Measurements from ENCODE around the gene UBXN2A. TPM values are rescaled to one million over a fixed set of nuclear protein-coding genes. Genes with fewer than 3 reads are reported as not detected.
A peak's percentile ranks its signal among the peaks of the same experiment; 100 is the strongest.

The UBXN2A gene
- total RNA-seq, 1 experiment from 2014 or later, result 19.7 TPM

- H3K4me2 ChIP-seq (ENCODE audit: insufficient read depth, insufficient read length, low read length), result no peak overlapping the region
- no peaks in the 10 kb centered on the region for H3K79me1 ChIP-seq (ENCODE audit: insufficient read depth, low read depth, low read length, poor library complexity, severe bottlenecking)
- no peak overlapping the region for H2AFZ ChIP-seq (ENCODE audit: low read length)
- Mint-ChIP-seq H3K27me3 (ENCODE audit: low read depth) (no peaks in the 10 kb centered on the region), H3K4me1 (peaks cover 25 to 28% of the 10 kb centered on the region in 2 experiments), H3K9me3 (no peaks in the 10 kb centered on the region), H3K27ac (peak overlapping the region in 2 of 3 experiments; percentile 3 to 20; a peak in 1 of 7 replicates), H3K36me3 (ENCODE audit: insufficient read depth in 1 of 3, low read depth in 3 of 3) (peaks cover 2 to 10% (median 8%) of the 10 kb centered on the region in 3 experiments; a peak in 6 of 7 replicates), H3K4me3 (no peak overlapping the region)
- no peaks in the 10 kb centered on the region for H3K23me2 ChIP-seq (ENCODE audit: insufficient read length, low read depth, low read length, poor library complexity, severe bottlenecking)
- no peak overlapping the region for H2BK15ac ChIP-seq (ENCODE audit: low read depth, low read length)
- H2BK20ac ChIP-seq (ENCODE audit: low read depth, low read length, poor library complexity, severe bottlenecking), result no peak overlapping the region
- H3K27me3 ChIP-seq (ENCODE audit: insufficient read depth, low read length), result no peaks in the 10 kb centered on the region
- H2BK5ac ChIP-seq (ENCODE audit: insufficient read length, low read length), result no peak overlapping the region
- no peak overlapping the region for H3K23ac ChIP-seq (ENCODE audit: insufficient read length, low read depth, low read length)
- H3K18ac ChIP-seq (ENCODE audit: insufficient read length, low read depth, low read length), result no peak overlapping the region
- H3K9ac ChIP-seq (ENCODE audit: extremely low read depth, insufficient read length, low read length), result no peak overlapping the region
- WGBS (ENCODE audit: extremely low coverage, insufficient read length, low lambda C conversion rate), result no CpG with 5 or more reads among the region's 1 CpG
- H4K91ac ChIP-seq (ENCODE audit: insufficient read length, low read depth, low read length), result no peak overlapping the region
- H3K79me2 ChIP-seq (ENCODE audit: insufficient read depth, low read length), result no peaks in the 10 kb centered on the region
- H3K27ac ChIP-seq (ENCODE audit: insufficient read length, low read depth, low read length), result no peak overlapping the region
- no peak overlapping the region for H3T11ph ChIP-seq (ENCODE audit: low read length)
- H4K8ac ChIP-seq (replicated peaks; ENCODE audit: insufficient read length, low read depth, low read length), result no peak overlapping the region
- H4K20me1 ChIP-seq (ENCODE audit: control insufficient read depth, insufficient read depth, insufficient read length), result no peaks in the 10 kb centered on the region
- H3K4ac ChIP-seq (ENCODE audit: low read depth, low read length), result no peak overlapping the region
- H2BK120ac ChIP-seq (ENCODE audit: low read depth, low read length, poor library complexity, severe bottlenecking), result no peak overlapping the region
- no peak overlapping the region for H2AK5ac ChIP-seq (ENCODE audit: insufficient read length, low read length)
- H3K14ac ChIP-seq (ENCODE audit: insufficient read depth, low read length), result no peak overlapping the region
- no peak overlapping the region for H2BK12ac ChIP-seq (ENCODE audit: insufficient read length, low read depth, low read length)
- TF ChIP-seq, protein P1, sequence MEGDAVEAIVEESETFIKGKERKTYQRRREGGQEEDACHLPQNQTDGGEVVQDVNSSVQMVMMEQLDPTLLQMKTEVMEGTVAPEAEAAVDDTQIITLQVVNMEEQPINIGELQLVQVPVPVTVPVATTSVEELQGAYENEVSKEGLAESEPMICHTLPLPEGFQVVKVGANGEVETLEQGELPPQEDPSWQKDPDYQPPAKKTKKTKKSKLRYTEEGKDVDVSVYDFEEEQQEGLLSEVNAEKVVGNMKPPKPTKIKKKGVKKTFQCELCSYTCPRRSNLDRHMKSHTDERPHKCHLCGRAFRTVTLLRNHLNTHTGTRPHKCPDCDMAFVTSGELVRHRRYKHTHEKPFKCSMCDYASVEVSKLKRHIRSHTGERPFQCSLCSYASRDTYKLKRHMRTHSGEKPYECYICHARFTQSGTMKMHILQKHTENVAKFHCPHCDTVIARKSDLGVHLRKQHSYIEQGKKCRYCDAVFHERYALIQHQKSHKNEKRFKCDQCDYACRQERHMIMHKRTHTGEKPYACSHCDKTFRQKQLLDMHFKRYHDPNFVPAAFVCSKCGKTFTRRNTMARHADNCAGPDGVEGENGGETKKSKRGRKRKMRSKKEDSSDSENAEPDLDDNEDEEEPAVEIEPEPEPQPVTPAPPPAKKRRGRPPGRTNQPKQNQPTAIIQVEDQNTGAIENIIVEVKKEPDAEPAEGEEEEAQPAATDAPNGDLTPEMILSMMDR (conservative IDR thresholded peaks at IDR 0.05), result no peak
- H3K56ac ChIP-seq (ENCODE audit: insufficient read length, low read depth, low read length), result no peak overlapping the region
- H3K4me1 ChIP-seq (ENCODE audit: insufficient read depth, low read length), result no peaks in the 10 kb centered on the region
- H3K9me3 ChIP-seq (ENCODE audit: control insufficient read depth, low read depth, low read length), result no peaks in the 10 kb centered on the region
- DNase-seq, result no peak
- H4K5ac ChIP-seq (ENCODE audit: insufficient read length, low read depth, low read length), result no peak overlapping the region
Observed at GRCh38 chr2:23994567-23994966, 54.3 kb downstream of the UBXN2A start.
